SK-N-MC (cell line): ENCODE measurements around the gene KIAA1671.

Experiments used
- DNase-seq: peaks from one replicate; pipeline ENCODE4 v3.0.0-alpha.2; 2011; ENCODE audit warnings: low read depth, low spot score
- H3K27ac ChIP-seq: fragments of 200-600 bp; sonication (generic); 2 replicates; pipeline ENCODE4 v1.5.1; 2016; ENCODE audit warnings: mixed run types
- H3K36me3 ChIP-seq: fragments of 200-600 bp; sonication (generic); 2 replicates; pipeline ENCODE4 v1.6.1; 2017; ENCODE audit warnings: antibody characterized with exemption, low read length, mixed read lengths; ENCODE audit not compliant: insufficient read depth
- H3K4me3 ChIP-seq: fragments of 200-600 bp; sonication (generic); 2 replicates; pipeline ENCODE4 v1.5.1; 2016
- H3K9ac ChIP-seq: fragments of 200-600 bp; sonication (generic); 2 replicates; pipeline ENCODE4 v1.8.0; 2017; ENCODE audit warnings: mixed run types, mixed read lengths; ENCODE audit not compliant: insufficient read length
- H3K9me3 ChIP-seq: fragments of 200-600 bp; sonication (generic); 2 replicates; pipeline ENCODE4 v1.6.1; 2017; ENCODE audit warnings: low read depth, mild to moderate bottlenecking, antibody characterized with exemption, low read length, moderate library complexity, mixed read lengths
- EZH2 ChIP-seq: fragments of 200-600 bp; sonication (generic); IDR thresholded peaks from one replicate; pipeline ENCODE4 v1.6.1; 2017; ENCODE audit warnings: antibody characterized with exemption
- FOXP2 ChIP-seq: optimal IDR thresholded peaks from 2 replicates; pipeline ENCODE3; 2011; ENCODE audit warnings: mild to moderate bottlenecking, moderate library complexity; ENCODE audit not compliant: insufficient read depth; ENCODE audit errors: extremely low read length, control extremely low read depth
- POLR2AphosphoS5 ChIP-seq: IDR thresholded peaks from 2 replicates; pipeline ENCODE4 v1.6.1; 2012; ENCODE audit warnings: mild to moderate bottlenecking, low read depth, low read length, borderline replicate concordance

KIAA1671 gene

GRCh38 chr22:25029181-25029580 is 76.7 kb downstream of the KIAA1671 start:
- no peak for DNase-seq
- H3K27ac ChIP-seq: no peak overlapping the region
- H3K36me3 ChIP-seq: no peaks in the 10 kb centered on the region
- TF ChIP-seq EZH2: no peak
- TF ChIP-seq FOXP2: no peak
- TF ChIP-seq POLR2AphosphoS5: no peak
- no peaks in the 10 kb centered on the region for H3K9me3 ChIP-seq
- H3K4me3 ChIP-seq: no peak overlapping the region
- no peak overlapping the region for H3K9ac ChIP-seq

GRCh38 chr22:25030636-25031035 is 78.1 kb downstream of the KIAA1671 start:
- no peaks in the 10 kb centered on the region for H3K36me3 ChIP-seq
- H3K27ac ChIP-seq: no peak overlapping the region
- H3K9me3 ChIP-seq: no peaks in the 10 kb centered on the region
- H3K4me3 ChIP-seq: no peak overlapping the region
- TF ChIP-seq POLR2AphosphoS5 (no peak), EZH2 (no peak), FOXP2 (no peak)
- H3K9ac ChIP-seq: no peak overlapping the region
- no peak for DNase-seq

- DNase-seq: no peak
- Histone ChIP-seq H3K36me3 (no peaks in the 10 kb centered on the region), H3K27ac (no peak overlapping the region), H3K4me3 (no peak overlapping the region), H3K9ac (no peak overlapping the region), H3K9me3 (no peaks in the 10 kb centered on the region)
- TF ChIP-seq POLR2AphosphoS5: no peak
- TF ChIP-seq FOXP2: no peak
- no peak for TF ChIP-seq EZH2
Measured at GRCh38 chr22:25032066-25032465, 79.5 kb downstream of the KIAA1671 start.

- no peak for DNase-seq
- Histone ChIP-seq H3K27ac (no peak overlapping the region), H3K36me3 (no peaks in the 10 kb centered on the region), H3K9ac (no peak overlapping the region), H3K9me3 (no peaks in the 10 kb centered on the region), H3K4me3 (no peak overlapping the region)
- no peak for TF ChIP-seq POLR2AphosphoS5
- TF ChIP-seq FOXP2: no peak
- TF ChIP-seq EZH2: no peak
Measured at GRCh38 chr22:25035715-25036114, 83.2 kb downstream of the KIAA1671 start.

- no peaks in the 10 kb centered on the region for H3K36me3 ChIP-seq
- no peak overlapping the region for H3K27ac ChIP-seq
- no peak overlapping the region for H3K9ac ChIP-seq
- no peak overlapping the region for H3K4me3 ChIP-seq
- no peaks in the 10 kb centered on the region for H3K9me3 ChIP-seq
- no peak for DNase-seq
- TF ChIP-seq POLR2AphosphoS5 (no peak), EZH2 (no peak), FOXP2 (no peak)
Measured at GRCh38 chr22:25038239-25038638, 85.7 kb downstream of the KIAA1671 start.

GRCh38 chr22:25038771-25039170 is 86.3 kb downstream of the KIAA1671 start:
- no peak for DNase-seq
- no peaks in the 10 kb centered on the region for H3K36me3 ChIP-seq
- H3K9ac ChIP-seq: no peak overlapping the region
- H3K4me3 ChIP-seq: no peak overlapping the region
- H3K27ac ChIP-seq: no peak overlapping the region
- TF ChIP-seq EZH2 (no peak), POLR2AphosphoS5 (no peak), FOXP2 (no peak)
- no peaks in the 10 kb centered on the region for H3K9me3 ChIP-seq

GRCh38 chr22:25039255-25039654 is 86.7 kb downstream of the KIAA1671 start:
- no peaks in the 10 kb centered on the region for H3K36me3 ChIP-seq
- TF ChIP-seq POLR2AphosphoS5 (no peak), EZH2 (no peak), FOXP2 (no peak)
- no peaks in the 10 kb centered on the region for H3K9me3 ChIP-seq
- H3K27ac ChIP-seq: no peak overlapping the region
- H3K4me3 ChIP-seq: no peak overlapping the region
- no peak overlapping the region for H3K9ac ChIP-seq
- no peak for DNase-seq

GRCh38 chr22:25039754-25040153 is 87.2 kb downstream of the KIAA1671 start:
- Histone ChIP-seq H3K27ac (no peak overlapping the region), H3K36me3 (no peaks in the 10 kb centered on the region), H3K9me3 (no peaks in the 10 kb centered on the region), H3K4me3 (no peak overlapping the region), H3K9ac (no peak overlapping the region)
- DNase-seq: no peak
- TF ChIP-seq POLR2AphosphoS5 (no peak), EZH2 (no peak), FOXP2 (no peak)

- no peak overlapping the region for H3K9ac ChIP-seq
- TF ChIP-seq POLR2AphosphoS5 (no peak), EZH2 (no peak), FOXP2 (no peak)
- H3K27ac ChIP-seq: no peak overlapping the region
- no peaks in the 10 kb centered on the region for H3K9me3 ChIP-seq
- no peak overlapping the region for H3K4me3 ChIP-seq
- no peaks in the 10 kb centered on the region for H3K36me3 ChIP-seq
- DNase-seq: no peak
Measured at GRCh38 chr22:25045159-25045558, 92.6 kb downstream of the KIAA1671 start.
